Endodermal cell (in vitro differentiated cells): ENCODE results near the gene OLFML3. TPM values are rescaled to one million over a fixed set of nuclear protein-coding genes. Genes with fewer than 3 reads are reported as not detected.
A peak's percentile ranks its signal among the peaks of the same experiment; 100 is the strongest.
"Not testable (repeated sequence)": the region's sequence is repeated elsewhere in the genome, so short reads cannot be mapped to it uniquely, and the experiment has no call there.

Experiments
- DNase-seq: peaks from one replicate; pipeline ENCODE4 v3.0.0-alpha.2; 2017
- H3K27ac ChIP-seq: 2 replicates; pipeline ENCODE4 v1.5.1; 2013; ENCODE audit warnings: mild to moderate bottlenecking, low read depth, low read length, moderate library complexity
- H3K27me3 ChIP-seq: 2 replicates; pipeline ENCODE4 v1.6.1; 2013; ENCODE audit warnings: mild to moderate bottlenecking, low read length, moderate library complexity; ENCODE audit not compliant: insufficient read depth, control insufficient read depth, poor library complexity, severe bottlenecking
- H3K36me3 ChIP-seq: 2 replicates; pipeline ENCODE4 v1.7.0; 2013; ENCODE audit warnings: mild to moderate bottlenecking, low read length, moderate library complexity; ENCODE audit not compliant: control insufficient read depth, insufficient read depth
- H3K4me1 ChIP-seq: one replicate; pipeline ENCODE4 v1.7.0; 2013; ENCODE audit warnings: low read length; ENCODE audit not compliant: control insufficient read depth, insufficient read depth
- H3K4me3 ChIP-seq: 2 replicates; pipeline ENCODE4 v1.5.1; 2013; ENCODE audit warnings: mild to moderate bottlenecking, low read length, moderate library complexity
- H3K9ac ChIP-seq: 2 replicates; pipeline ENCODE4 v1.6.1; 2013; ENCODE audit warnings: mild to moderate bottlenecking, low read length, moderate library complexity; ENCODE audit not compliant: poor library complexity, severe bottlenecking; ENCODE audit errors: extremely low read depth
- H3K9me3 ChIP-seq: 2 replicates; pipeline ENCODE4 v1.6.1; 2013; ENCODE audit warnings: mild to moderate bottlenecking, low read length, moderate library complexity; ENCODE audit not compliant: control insufficient read depth
- H3K27ac Mint-ChIP-seq: 2 replicates; pipeline ENCODE4 v1.8.0; 2020; ENCODE audit warnings: mixed read lengths
- H3K27me3 Mint-ChIP-seq: 2 replicates; pipeline ENCODE4 v1.8.0; 2021; ENCODE audit warnings: mild to moderate bottlenecking, mixed read lengths; ENCODE audit not compliant: insufficient read depth
- H3K36me3 Mint-ChIP-seq: 2 replicates; pipeline ENCODE4 v1.8.0; 2020; ENCODE audit warnings: low read depth, mixed read lengths
- H3K4me1 Mint-ChIP-seq: 2 replicates; pipeline ENCODE4 v1.8.0; 2020; ENCODE audit warnings: mixed read lengths
- H3K4me3 Mint-ChIP-seq: 2 replicates; pipeline ENCODE4 v1.8.0; 2020; ENCODE audit warnings: mild to moderate bottlenecking, moderate library complexity, mixed read lengths
- H3K9me3 Mint-ChIP-seq: 2 replicates; pipeline ENCODE4 v1.8.0; 2020; ENCODE audit warnings: mild to moderate bottlenecking, mixed read lengths
- WGBS, 2 experiments: methylation state at CpG; one replicate each; pipeline versions ENCODE4 v1.1.5 to v1.1.7; 2013; ENCODE audit warnings: missing lambda C conversion rate in 2 of 2, mixed read lengths in 1 of 2; ENCODE audit not compliant: insufficient coverage in 1 of 2, insufficient read length in 1 of 2; 5-methylcytosine and 5-hydroxymethylcytosine counted together
- total RNA-seq, 2 donors: library from RNA; stranded (reverse); fragmentation: NEBNext Ultra II Directional in 1 of 2; extraction: Animal tissue kit (Norgen Biotek cat#: 25700) in 1 of 2; gene quantifications; 2 replicates in 1 of 2; 3 replicates in 1 of 2; pipeline ENCODE4 v1.2.1, GENCODE V29; 2021
- TF ChIP-seq, protein P1 (sequence below): fragments of 200-600 bp; sonication (generic); conservative IDR thresholded peaks from 2 replicates; pipeline ENCODE4 v1.5.0; 2021; ENCODE audit warnings: antibody characterized with exemption, mild to moderate bottlenecking

Gene OLFML3
- total RNA-seq, 2 donors from 2014 or later = 4.3 to 14.8 TPM

- Mint-ChIP-seq H3K4me1 (peaks cover 36% of the 10 kb centered on the region), H3K27me3 (peaks cover 79% of the 10 kb centered on the region), H3K4me3 (no peak overlapping the region), H3K9me3 (peaks cover 23% of the 10 kb centered on the region), H3K36me3 (peaks cover 2% of the 10 kb centered on the region), H3K27ac (no peak overlapping the region)
- Histone ChIP-seq H3K27me3 (peaks cover 72% of the 10 kb centered on the region), H3K9me3 (peaks cover 37% of the 10 kb centered on the region), H3K4me3 (no peak overlapping the region), H3K4me1 (peaks cover 7% of the 10 kb centered on the region), H3K9ac (no peak overlapping the region), H3K27ac (no peak overlapping the region), H3K36me3 (no peaks in the 10 kb centered on the region)
- TF ChIP-seq, protein P1, sequence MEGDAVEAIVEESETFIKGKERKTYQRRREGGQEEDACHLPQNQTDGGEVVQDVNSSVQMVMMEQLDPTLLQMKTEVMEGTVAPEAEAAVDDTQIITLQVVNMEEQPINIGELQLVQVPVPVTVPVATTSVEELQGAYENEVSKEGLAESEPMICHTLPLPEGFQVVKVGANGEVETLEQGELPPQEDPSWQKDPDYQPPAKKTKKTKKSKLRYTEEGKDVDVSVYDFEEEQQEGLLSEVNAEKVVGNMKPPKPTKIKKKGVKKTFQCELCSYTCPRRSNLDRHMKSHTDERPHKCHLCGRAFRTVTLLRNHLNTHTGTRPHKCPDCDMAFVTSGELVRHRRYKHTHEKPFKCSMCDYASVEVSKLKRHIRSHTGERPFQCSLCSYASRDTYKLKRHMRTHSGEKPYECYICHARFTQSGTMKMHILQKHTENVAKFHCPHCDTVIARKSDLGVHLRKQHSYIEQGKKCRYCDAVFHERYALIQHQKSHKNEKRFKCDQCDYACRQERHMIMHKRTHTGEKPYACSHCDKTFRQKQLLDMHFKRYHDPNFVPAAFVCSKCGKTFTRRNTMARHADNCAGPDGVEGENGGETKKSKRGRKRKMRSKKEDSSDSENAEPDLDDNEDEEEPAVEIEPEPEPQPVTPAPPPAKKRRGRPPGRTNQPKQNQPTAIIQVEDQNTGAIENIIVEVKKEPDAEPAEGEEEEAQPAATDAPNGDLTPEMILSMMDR = no peak
- DNase-seq = no peak
Measured at GRCh38 chr1:114000406-114000805, 21.1 kb downstream of the OLFML3 start.

- Histone ChIP-seq H3K9me3 (peaks cover 20% of the 10 kb centered on the region), H3K9ac (no peak overlapping the region), H3K4me1 (peaks cover 7% of the 10 kb centered on the region), H3K27ac (no peak overlapping the region), H3K4me3 (no peak overlapping the region), H3K27me3 (peaks cover 73% of the 10 kb centered on the region), H3K36me3 (no peaks in the 10 kb centered on the region)
- Mint-ChIP-seq H3K9me3 (peaks cover 17% of the 10 kb centered on the region), H3K4me1 (peaks cover 36% of the 10 kb centered on the region), H3K36me3 (no peaks in the 10 kb centered on the region), H3K27me3 (peaks cover 79% of the 10 kb centered on the region), H3K4me3 (peak overlapping the region; percentile 8), H3K27ac (peak overlapping the region; percentile 56)
- 67 to 69% methylated on average over 6 to 15 of the region's 15 CpGs for WGBS, 2 experiments
- TF ChIP-seq, protein P1 = no peak
- peak; percentile 71 for DNase-seq
Measured at GRCh38 chr1:114002492-114003239, 23.4 kb downstream of the OLFML3 start.

GRCh38 chr1:114003431-114003830, 24.2 kb downstream of the OLFML3 start:
- DNase-seq = no peak
- WGBS, 2 experiments = 87% methylated on average over 5 of the region's 5 CpGs; no CpG with 5 or more reads in 1 of the 2 experiments
- H3K36me3 Mint-ChIP-seq = no peaks in the 10 kb centered on the region
- H3K27ac Mint-ChIP-seq = no peak overlapping the region
- Histone ChIP-seq H3K36me3 (no peaks in the 10 kb centered on the region), H3K27ac (no peak overlapping the region), H3K9ac (no peak overlapping the region), H3K9me3 (peaks cover 20% of the 10 kb centered on the region), H3K4me3 (no peak overlapping the region), H3K4me1 (peaks cover 7% of the 10 kb centered on the region), H3K27me3 (peaks cover 71% of the 10 kb centered on the region)
- H3K27me3 Mint-ChIP-seq = peaks cover 71% of the 10 kb centered on the region
- TF ChIP-seq, protein P1 = no peak
- H3K9me3 Mint-ChIP-seq = peaks cover 17% of the 10 kb centered on the region
- peaks cover 33% of the 10 kb centered on the region for H3K4me1 Mint-ChIP-seq
- H3K4me3 Mint-ChIP-seq = no peak overlapping the region

DNA sequence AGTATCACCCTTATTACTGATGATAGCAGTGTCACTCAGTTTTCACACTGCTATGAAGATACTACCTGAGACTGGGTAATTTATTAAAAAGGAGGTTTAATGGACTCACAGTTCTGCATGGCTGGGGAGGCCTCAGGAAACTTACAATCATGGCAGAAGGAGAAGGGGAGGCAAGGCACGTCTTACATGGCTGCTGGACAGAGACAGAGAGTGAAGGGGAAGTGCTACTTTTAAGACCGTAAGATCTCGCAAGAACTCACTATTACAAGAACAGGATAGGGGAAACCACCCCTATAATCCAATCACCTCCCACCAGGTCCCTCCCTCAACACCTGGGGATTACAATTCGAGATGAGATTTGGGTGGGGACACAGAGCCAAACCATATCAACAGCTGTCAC, 27.6 kb downstream of the OLFML3 start:
- H3K9me3 Mint-ChIP-seq = peaks cover 17% of the 10 kb centered on the region
- peaks cover 20% of the 10 kb centered on the region for H3K9me3 ChIP-seq
- H3K27me3 Mint-ChIP-seq = peaks cover 64% of the 10 kb centered on the region
- not testable (repeated sequence) for H3K9ac ChIP-seq, H3K4me3 Mint-ChIP-seq, H3K36me3 ChIP-seq, H3K27ac Mint-ChIP-seq, H3K4me1 ChIP-seq, H3K36me3 Mint-ChIP-seq, DNase-seq, H3K4me3 ChIP-seq, H3K27ac ChIP-seq
- 100% methylated on average over 1 to 4 of the region's 4 CpGs for WGBS, 2 experiments
- peaks cover 75% of the 10 kb centered on the region for H3K27me3 ChIP-seq
- H3K4me1 Mint-ChIP-seq = peaks cover 15% of the 10 kb centered on the region
